Measurements from ENCODE around the gene KCNJ13.

The KCNJ13 gene

GRCh38 chr2:232800166-232800565, 23.8 kb upstream of the KCNJ13 start (continued):
- TF ChIP-seq KLF10 (tag by site-specific recombination; IDR thresholded peaks at IDR 0.05) (no peak), HOXA7 (CRISPR knock-in tag; IDR thresholded peaks at IDR 0.05; ENCODE audit: borderline replicate concordance) (no peak), ZNF146 (tag by site-specific recombination; IDR thresholded peaks at IDR 0.05) (no peak), REST (tag by site-specific recombination; IDR thresholded peaks at IDR 0.05) (no peak)

GRCh38 chr2:232798187-232798586, 21.8 kb upstream of the KCNJ13 start:
- Histone ChIP-seq H3K27ac (ENCODE audit: extremely low read depth, low read depth, low read length) (no peak overlapping the region), H3K4me3 (ENCODE audit: low read depth, low read length) (no peak overlapping the region), H3K4me1 (ENCODE audit: control insufficient read depth, insufficient read depth, low read length) (no peaks in the 10 kb centered on the region), H3K36me3 (ENCODE audit: control insufficient read depth in 2 of 2, insufficient read depth in 1 of 2, low read length in 2 of 2) (peaks cover 66 to 85% of the 10 kb centered on the region in 2 experiments), H3K9me3 (ENCODE audit: control insufficient read depth, insufficient read depth, low read depth, low read length) (peaks cover 3% of the 10 kb centered on the region; the same call in 1 of the 2 replicates)
- ChIA-PET CTCF (interaction anchor here (0.8 to 1.1 kb wide), 2 partner anchors 11 to 246 kb away, joined by 3 to 4 read pairs; no protein-coding TSS in a partner anchor), POLR2A (no interaction called here)
- TF ChIP-seq GFI1B (tag by site-specific recombination; IDR thresholded peaks at IDR 0.05) = no peak
- no peak for TF ChIP-seq SP7 (tag by site-specific recombination; IDR thresholded peaks at IDR 0.05)
- TF ChIP-seq KLF10 (tag by site-specific recombination; IDR thresholded peaks at IDR 0.05) = no peak
- no peak for TF ChIP-seq ZNF660 (tag by site-specific recombination; IDR thresholded peaks at IDR 0.05)
- TF ChIP-seq ZNF558 (tag by site-specific recombination; IDR thresholded peaks at IDR 0.05) = no peak
- TF ChIP-seq ZNF707 (tag by site-specific recombination; IDR thresholded peaks at IDR 0.05) = no peak
- TF ChIP-seq HOXD13 (CRISPR knock-in tag; IDR thresholded peaks at IDR 0.05; ENCODE audit: borderline replicate concordance) = no peak

DNA sequence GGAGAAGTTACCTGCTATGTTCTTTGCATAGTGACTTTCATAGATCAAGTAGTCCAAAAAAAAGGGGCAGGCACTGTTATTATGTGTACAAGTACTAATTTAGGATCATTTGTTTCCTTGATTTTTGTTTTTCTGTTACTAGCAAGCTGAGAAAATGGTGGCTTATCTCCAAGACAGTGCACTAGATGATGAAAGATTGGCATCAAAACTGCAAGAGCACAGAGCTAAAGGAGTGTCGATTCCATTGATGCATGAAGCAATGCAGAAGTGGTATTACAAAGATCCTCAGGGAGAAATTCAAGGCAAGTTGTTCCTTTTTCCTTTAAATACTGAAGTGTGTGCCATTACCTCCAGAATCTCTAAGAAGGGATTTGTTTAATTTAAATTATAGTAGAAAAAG, 19.6 kb upstream of the KCNJ13 start:
- Histone ChIP-seq H3K9me3 (ENCODE audit: control insufficient read depth, insufficient read depth, low read depth, low read length) (no peaks in the 10 kb centered on the region), H3K4me1 (ENCODE audit: control insufficient read depth, insufficient read depth, low read length) (no peaks in the 10 kb centered on the region), H3K36me3 (ENCODE audit: control insufficient read depth in 2 of 2, insufficient read depth in 1 of 2, low read length in 2 of 2) (peaks cover 59 to 92% of the 10 kb centered on the region in 2 experiments), H3K27ac (ENCODE audit: extremely low read depth, low read depth, low read length) (no peak overlapping the region), H3K4me3 (ENCODE audit: low read depth, low read length) (no peak overlapping the region)
- ChIA-PET POLR2A (no interaction called here), CTCF (interaction anchor here (0.6 kb wide), 1 partner anchor 1116 kb away, joined by 4 read pairs; no protein-coding TSS in a partner anchor)
- TF ChIP-seq, protein P1, sequence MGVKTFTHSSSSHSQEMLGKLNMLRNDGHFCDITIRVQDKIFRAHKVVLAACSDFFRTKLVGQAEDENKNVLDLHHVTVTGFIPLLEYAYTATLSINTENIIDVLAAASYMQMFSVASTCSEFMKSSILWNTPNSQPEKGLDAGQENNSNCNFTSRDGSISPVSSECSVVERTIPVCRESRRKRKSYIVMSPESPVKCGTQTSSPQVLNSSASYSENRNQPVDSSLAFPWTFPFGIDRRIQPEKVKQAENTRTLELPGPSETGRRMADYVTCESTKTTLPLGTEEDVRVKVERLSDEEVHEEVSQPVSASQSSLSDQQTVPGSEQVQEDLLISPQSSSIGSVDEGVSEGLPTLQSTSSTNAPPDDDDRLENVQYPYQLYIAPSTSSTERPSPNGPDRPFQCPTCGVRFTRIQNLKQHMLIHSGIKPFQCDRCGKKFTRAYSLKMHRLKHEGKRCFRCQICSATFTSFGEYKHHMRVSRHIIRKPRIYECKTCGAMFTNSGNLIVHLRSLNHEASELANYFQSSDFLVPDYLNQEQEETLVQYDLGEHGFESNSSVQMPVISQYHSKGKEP (tag by site-specific recombination; IDR thresholded peaks at IDR 0.05) = peak; percentile 67; the same call in 1 of the 2 replicates
- TF ChIP-seq ZSCAN16 (tag by site-specific recombination; IDR thresholded peaks at IDR 0.05) = no peak
- TF ChIP-seq ZSCAN30 (tag by site-specific recombination; IDR thresholded peaks at IDR 0.05) = no peak
- TF ChIP-seq ZBTB17 (tag by site-specific recombination; IDR thresholded peaks at IDR 0.05) = peak; percentile 54

GRCh38 chr2:232794981-232795380, 18.6 kb upstream of the KCNJ13 start:
- Histone ChIP-seq H3K36me3 (ENCODE audit: control insufficient read depth in 2 of 2, insufficient read depth in 1 of 2, low read length in 2 of 2) (peaks cover 51 to 92% of the 10 kb centered on the region in 2 experiments), H3K9me3 (ENCODE audit: control insufficient read depth, insufficient read depth, low read depth, low read length) (no peaks in the 10 kb centered on the region), H3K4me3 (ENCODE audit: low read depth, low read length) (no peak overlapping the region), H3K4me1 (ENCODE audit: control insufficient read depth, insufficient read depth, low read length) (no peaks in the 10 kb centered on the region), H3K27ac (ENCODE audit: extremely low read depth, low read depth, low read length) (no peak overlapping the region)
- CTCF ChIA-PET = no interaction called here
- TF ChIP-seq OSR2 (tag by site-specific recombination; IDR thresholded peaks at IDR 0.05) (no peak), TSHZ1 (tag by site-specific recombination; IDR thresholded peaks at IDR 0.05; ENCODE audit: borderline replicate concordance) (no peak)
- POLR2A ChIA-PET = no interaction called here
